GM23248 (cell line): Measurements from ENCODE around the gene TTC23. TPM values are rescaled to one million over a fixed set of nuclear protein-coding genes. Genes with fewer than 3 reads are reported as not detected.

Experiments used
- DNase-seq: peaks from one replicate; pipeline ENCODE4 v3.0.0-alpha.2; 2015
- H2AFZ ChIP-seq: fragments of 200-600 bp; sonication (generic); 2 replicates; pipeline ENCODE4 v1.6.1; 2016; ENCODE audit warnings: antibody characterized with exemption
- H3F3A ChIP-seq: fragments of 200-600 bp; sonication (generic); 2 replicates; pipeline ENCODE4 v1.6.1; 2016; ENCODE audit warnings: mild to moderate bottlenecking, antibody characterized with exemption, mixed run types; ENCODE audit not compliant: insufficient read depth
- H3K27ac ChIP-seq: fragments of 200-600 bp; sonication (generic); 2 replicates; pipeline ENCODE4 v1.5.1; 2016; ENCODE audit warnings: mild to moderate bottlenecking
- H3K27me3 ChIP-seq: fragments of 200-600 bp; sonication (generic); replicated peaks from 2 replicates; pipeline ENCODE4 v1.6.1; 2016; ENCODE audit warnings: mild to moderate bottlenecking; ENCODE audit not compliant: insufficient read depth
- H3K36me3 ChIP-seq: fragments of 200-600 bp; sonication (generic); 2 replicates; pipeline ENCODE4 v1.6.1; 2016; ENCODE audit warnings: low read depth, mild to moderate bottlenecking
- H3K4me1 ChIP-seq: fragments of 200-600 bp; sonication (generic); 2 replicates; pipeline ENCODE4 v1.6.1; 2016; ENCODE audit warnings: mild to moderate bottlenecking; ENCODE audit not compliant: insufficient read depth
- H3K4me2 ChIP-seq: fragments of 200-600 bp; sonication (generic); one replicate; pipeline ENCODE4 v1.6.1; 2016; ENCODE audit warnings: mild to moderate bottlenecking; ENCODE audit not compliant: unreplicated experiment
- H3K4me3 ChIP-seq: fragments of 200-600 bp; sonication (generic); 2 replicates; pipeline ENCODE4 v1.5.1; 2016; ENCODE audit warnings: mild to moderate bottlenecking
- H3K79me2 ChIP-seq: fragments of 200-600 bp; sonication (generic); 2 replicates; pipeline ENCODE4 v1.6.1; 2016; ENCODE audit warnings: mild to moderate bottlenecking; ENCODE audit not compliant: insufficient read depth
- H3K9ac ChIP-seq: fragments of 200-600 bp; sonication (generic); 2 replicates; pipeline ENCODE4 v1.6.1; 2016; ENCODE audit warnings: mild to moderate bottlenecking
- H3K9me2 ChIP-seq: fragments of 200-600 bp; sonication (generic); 2 replicates; pipeline ENCODE4 v1.6.1; 2016; ENCODE audit warnings: mixed run types, mild to moderate bottlenecking, moderate library complexity; ENCODE audit not compliant: insufficient read depth
- H3K9me3 ChIP-seq: fragments of 200-600 bp; sonication (generic); one replicate; pipeline ENCODE4 v1.6.1; 2017; ENCODE audit warnings: low read depth
- H4K20me1 ChIP-seq: fragments of 200-600 bp; sonication (generic); 2 replicates; pipeline ENCODE4 v1.6.0; 2016; ENCODE audit not compliant: insufficient read depth
- EZH2 ChIP-seq: fragments of 200-600 bp; sonication (generic); IDR thresholded peaks from 2 replicates; pipeline ENCODE4 v1.6.1; 2018; ENCODE audit warnings: antibody characterized with exemption, mild to moderate bottlenecking; ENCODE audit not compliant: insufficient read depth, poor library complexity, severe bottlenecking
- EZH2phosphoT487 ChIP-seq: fragments of 200-600 bp; sonication (generic); IDR thresholded peaks from 2 replicates; pipeline ENCODE4 v1.6.1; 2018; ENCODE audit warnings: antibody characterized with exemption, moderate library complexity, mild to moderate bottlenecking, low read depth; ENCODE audit not compliant: insufficient read depth
- WGBS, 2 experiments: methylation state at CpG; one replicate each; pipeline ENCODE4 v1.1.6; 2015 to 2017; ENCODE audit warnings: low lambda C conversion rate in 2 of 2, low coverage in 1 of 2; ENCODE audit errors: missing lambda C conversion rate in 2 of 2; 5-methylcytosine and 5-hydroxymethylcytosine counted together
- in situ Hi-C: fragments of 300-500 bp; cut with MboI; formaldehyde crosslinking; loops from 2 replicates; pipeline ENCODE4 v1.15.0; 2020
- polyA plus RNA-seq: library from polyadenylated mRNA; unstranded; fragments of >200 nt; fragmentation: Nextera tagmentation; extraction: Ambion mirVana; gene quantifications from 2 replicates; pipeline ENCODE4 v1.2.1, GENCODE V29; 2016
- total RNA-seq: library from RNA; depleted of rRNA; stranded (reverse); fragments of >200 nt; shearing (Covaris generic); gene quantifications from 2 replicates; pipeline ENCODE4 v1.2.3, GENCODE V29; 2014

TTC23 gene
- total and polyA plus RNA-seq, 2 experiments from 2014 or later, result 10.8 to 18.6 TPM

DNA sequence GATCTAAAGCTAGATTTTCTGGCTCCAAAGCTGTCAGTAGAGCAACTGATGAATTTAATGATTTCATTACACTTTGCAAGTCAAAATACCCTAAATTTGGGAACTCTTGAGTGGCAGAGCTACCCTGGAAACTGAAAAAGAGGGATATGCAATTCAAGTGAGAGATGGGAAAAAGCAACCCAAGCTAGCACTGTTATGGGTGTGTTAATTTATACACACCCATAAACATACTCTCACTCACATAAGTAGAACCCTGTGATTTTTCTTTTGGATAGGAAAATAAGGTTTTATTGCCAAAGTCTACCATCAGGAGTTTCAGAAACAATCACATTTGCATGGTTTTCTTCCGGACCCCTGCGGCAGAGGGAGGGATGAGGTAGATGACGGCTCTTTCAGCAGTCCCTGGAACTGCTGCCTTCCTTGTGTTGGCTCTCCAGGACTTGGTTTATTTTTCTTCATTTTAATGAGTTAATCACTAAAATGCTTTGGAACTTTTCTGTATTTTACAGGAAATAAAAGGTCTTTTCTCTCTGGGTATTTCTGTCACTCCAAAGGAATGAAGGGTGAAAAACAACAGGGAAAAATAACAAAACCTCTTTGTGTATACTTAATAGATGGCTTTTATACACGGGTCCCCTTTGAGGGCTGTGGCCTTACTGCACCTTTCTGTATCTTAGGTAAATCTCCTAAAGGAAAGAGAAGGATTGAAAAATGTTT is 63.8 kb downstream of the TTC23 start:
- H3K9me3 ChIP-seq, result no peaks in the 10 kb centered on the region
- H3K4me1 ChIP-seq, result peaks cover 17% of the 10 kb centered on the region
- no peak overlapping the region for H2AFZ ChIP-seq
- H3K79me2 ChIP-seq, result no peaks in the 10 kb centered on the region
- H3F3A ChIP-seq, result 0 out of 2 replicates have a peak, but pooled peaks cover 17% of the 10 kb centered on the region
- H3K27me3 ChIP-seq, result no peaks in the 10 kb centered on the region
- H3K27ac ChIP-seq, result no peak overlapping the region
- 0 out of 2 replicates have a peak, but pooled peaks cover 2% of the 10 kb centered on the region for H3K36me3 ChIP-seq
- no peak overlapping the region for H3K4me3 ChIP-seq
- DNase-seq, result no peak
- H4K20me1 ChIP-seq, result no peaks in the 10 kb centered on the region
- TF ChIP-seq EZH2, result no peak
- no peak for TF ChIP-seq EZH2phosphoT487
- H3K4me2 ChIP-seq, result no peak overlapping the region
- 86 to 88% methylated on average over 4 of the region's 4 CpGs for WGBS, 2 experiments
- H3K9me2 ChIP-seq, result no peaks in the 10 kb centered on the region
- H3K9ac ChIP-seq, result no peak overlapping the region
- in situ Hi-C loops, result no loop called here

DNA sequence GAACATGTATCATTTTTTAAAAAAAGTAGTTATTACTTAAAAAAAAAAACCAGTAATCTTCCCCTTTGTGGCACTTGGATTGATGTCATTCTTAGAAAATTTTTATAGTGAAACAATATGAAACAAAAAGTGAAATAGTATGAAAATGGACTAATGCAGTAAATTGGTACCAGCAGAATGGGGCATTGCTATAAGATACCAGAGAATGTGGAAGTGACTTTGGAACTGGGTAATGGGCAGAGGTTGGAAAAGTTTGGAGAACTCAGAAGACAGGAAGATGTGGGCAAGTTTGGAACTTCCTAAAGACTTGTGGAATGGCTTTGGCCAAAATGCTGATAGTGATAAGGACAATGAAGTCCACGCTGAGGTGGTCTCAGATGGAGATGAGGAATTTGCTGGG is 66.6 kb downstream of the TTC23 start:
- Histone ChIP-seq H3K9me3 (no peaks in the 10 kb centered on the region), H3K9ac (no peak overlapping the region), H3K36me3 (no peaks in the 10 kb centered on the region), H3K27me3 (no peaks in the 10 kb centered on the region), H3K9me2 (no peaks in the 10 kb centered on the region), H3K27ac (no peak overlapping the region), H3K4me1 (peaks cover 14% of the 10 kb centered on the region), H4K20me1 (no peaks in the 10 kb centered on the region), H2AFZ (no peak overlapping the region), H3K4me2 (no peak overlapping the region), H3F3A (0 out of 2 replicates have a peak, but pooled peaks cover 4% of the 10 kb centered on the region), H3K4me3 (no peak overlapping the region), H3K79me2 (no peaks in the 10 kb centered on the region)
- in situ Hi-C loops, result no loop called here
- WGBS, 2 experiments, result 92 to 100% methylated on average over 1 of the region's 1 CpG
- DNase-seq, result no peak
- TF ChIP-seq EZH2, result no peak
- no peak for TF ChIP-seq EZH2phosphoT487

DNA sequence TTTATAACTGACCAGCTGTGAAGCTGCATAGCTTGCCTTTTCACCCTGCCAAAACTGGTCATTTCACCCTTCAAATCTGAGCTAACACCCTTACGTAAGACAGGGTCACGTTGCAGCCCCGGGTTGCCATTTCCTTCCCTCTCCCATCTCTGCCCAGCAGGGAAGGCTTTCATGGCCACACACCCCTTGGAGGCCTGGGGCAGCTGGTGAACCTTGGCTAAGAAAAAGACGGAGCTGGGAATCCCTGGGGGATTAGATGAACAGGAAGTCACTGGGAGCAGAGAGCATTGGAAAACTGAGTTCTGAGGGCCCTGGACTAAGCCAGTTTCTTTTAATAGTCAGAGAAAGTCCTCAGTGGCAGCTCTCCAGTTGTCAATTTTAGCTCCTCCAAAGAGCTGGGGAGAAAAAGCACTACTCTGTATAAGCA is 67.8 kb downstream of the TTC23 start:
- H3K4me3 ChIP-seq, result no peak overlapping the region
- no peaks in the 10 kb centered on the region for H3K9me3 ChIP-seq
- H3K27ac ChIP-seq, result no peak overlapping the region
- no peak overlapping the region for H2AFZ ChIP-seq
- in situ Hi-C loops, result no loop called here
- DNase-seq, result no peak
- no peaks in the 10 kb centered on the region for H3F3A ChIP-seq
- TF ChIP-seq EZH2, result no peak
- no peak for TF ChIP-seq EZH2phosphoT487
- H3K4me2 ChIP-seq, result no peak overlapping the region
- no peaks in the 10 kb centered on the region for H4K20me1 ChIP-seq
- no peaks in the 10 kb centered on the region for H3K27me3 ChIP-seq
- H3K79me2 ChIP-seq, result no peaks in the 10 kb centered on the region
- H3K9me2 ChIP-seq, result no peaks in the 10 kb centered on the region
- 50 to 54% methylated on average over 4 of the region's 4 CpGs for WGBS, 2 experiments
- H3K36me3 ChIP-seq, result no peaks in the 10 kb centered on the region
- H3K9ac ChIP-seq, result no peak overlapping the region
- H3K4me1 ChIP-seq, result peaks cover 11% of the 10 kb centered on the region

DNA sequence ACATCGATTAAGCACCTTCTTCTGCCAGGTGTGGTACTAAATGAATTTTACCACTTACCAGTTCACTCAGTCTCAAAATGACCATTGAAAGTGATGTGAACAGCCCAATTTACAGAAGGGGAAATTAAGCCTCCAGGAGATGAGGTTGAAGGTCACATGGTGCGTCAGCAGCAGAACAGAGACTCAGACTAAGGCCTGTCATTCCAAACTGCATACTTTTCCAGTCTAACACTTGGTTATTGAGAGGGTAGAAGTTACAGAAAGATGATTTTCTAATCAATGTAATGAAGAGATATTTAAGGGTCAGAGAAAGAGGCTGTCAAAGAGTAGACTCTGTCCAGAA is 68.4 kb downstream of the TTC23 start:
- TF ChIP-seq EZH2 (no peak), EZH2phosphoT487 (no peak)
- Histone ChIP-seq H3K79me2 (no peaks in the 10 kb centered on the region), H3K27ac (no peak overlapping the region), H3F3A (no peaks in the 10 kb centered on the region), H3K9me2 (no peaks in the 10 kb centered on the region), H3K36me3 (no peaks in the 10 kb centered on the region), H3K9ac (no peak overlapping the region), H3K9me3 (no peaks in the 10 kb centered on the region), H3K4me1 (peaks cover 8% of the 10 kb centered on the region), H4K20me1 (no peaks in the 10 kb centered on the region), H3K27me3 (no peaks in the 10 kb centered on the region), H3K4me2 (no peak overlapping the region), H3K4me3 (no peak overlapping the region), H2AFZ (no peak overlapping the region)
- WGBS, 2 experiments, result 97 to 98% methylated on average over 2 of the region's 2 CpGs
- in situ Hi-C loops, result no loop called here
- no peak for DNase-seq
